Effector memory CD8-positive, alpha-beta T cell (primary cell): ENCODE data around the gene SPAAR.
"Not testable (repeated sequence)": the region's sequence is repeated elsewhere in the genome, so short reads cannot be mapped to it uniquely, and the experiment has no call there.

Experiments
- ATAC-seq: fragments of 150-1000 bp; cut with Tn5 transposase; replicated peaks from 2 replicates; pipeline ENCODE4 v1.10.0; 2021; ENCODE audit warnings: mild to moderate bottlenecking, moderate library complexity
- DNase-seq, 3 experiments: peaks; one replicate each; pipeline ENCODE4 v3.0.0; 2021
- H3K27ac Mint-ChIP-seq, 2 donors: one replicate each; pipeline ENCODE4 v1.8.0; 2022; ENCODE audit warnings: mild to moderate bottlenecking in 2 of 2, mixed read lengths in 2 of 2, moderate library complexity in 2 of 2
- H3K27me3 Mint-ChIP-seq, 2 donors: one replicate each; pipeline ENCODE4 v1.8.0; 2022; ENCODE audit warnings: mixed read lengths in 2 of 2
- H3K36me3 Mint-ChIP-seq: one replicate; pipeline ENCODE4 v1.8.0; 2022; ENCODE audit warnings: mild to moderate bottlenecking, moderate library complexity, mixed read lengths; ENCODE audit not compliant: insufficient read depth
- H3K4me1 Mint-ChIP-seq, 2 donors: one replicate each; pipeline ENCODE4 v1.8.0; 2022; ENCODE audit warnings: low read depth in 2 of 2, mixed read lengths in 2 of 2
- H3K4me3 Mint-ChIP-seq, 2 donors: one replicate each; pipeline ENCODE4 v1.8.0; 2022; ENCODE audit warnings: mild to moderate bottlenecking in 2 of 2, mixed read lengths in 2 of 2, moderate library complexity in 2 of 2
- H3K9me3 Mint-ChIP-seq, 2 donors: one replicate each; pipeline ENCODE4 v1.8.0; 2022; ENCODE audit warnings: mixed read lengths in 2 of 2

SPAAR gene

GRCh38 chr9:35907711-35908503 is 1.4 kb upstream of the SPAAR start:
- Mint-ChIP-seq H3K27ac (no peak overlapping the region), H3K27me3 (peaks cover 0 to 8% of the 10 kb centered on the region in 2 donors), H3K4me1 (peaks cover 12 to 17% of the 10 kb centered on the region in 2 donors), H3K36me3 (no peaks in the 10 kb centered on the region), H3K4me3 (no peak overlapping the region), H3K9me3 (no peaks in the 10 kb centered on the region)
- DNase-seq (no peak), ATAC-seq (no peak)

- H3K4me1 Mint-ChIP-seq, result peaks cover 12 to 14% of the 10 kb centered on the region in 2 donors
- peak overlapping the region in 1 of 2 donors; percentile 45 for H3K4me3 Mint-ChIP-seq
- H3K27ac Mint-ChIP-seq, result peak overlapping the region; percentile 25 to 67
- no peak for ATAC-seq
- no peak for DNase-seq
- no peaks in the 10 kb centered on the region for H3K9me3 Mint-ChIP-seq
- H3K36me3 Mint-ChIP-seq, result no peaks in the 10 kb centered on the region
- peaks cover 0 to 8% of the 10 kb centered on the region in 2 donors for H3K27me3 Mint-ChIP-seq
These were observed 675 bp upstream of the SPAAR start for GRCh38 chr9:35908504-35909125.

- no peaks in the 10 kb centered on the region for H3K36me3 Mint-ChIP-seq
- no peaks in the 10 kb centered on the region for H3K9me3 Mint-ChIP-seq
- ATAC-seq (no peak), DNase-seq (no peak)
- H3K27ac Mint-ChIP-seq, result no peak overlapping the region
- H3K4me3 Mint-ChIP-seq, result no peak overlapping the region
- peaks cover 12 to 14% of the 10 kb centered on the region in 2 donors for H3K4me1 Mint-ChIP-seq
- H3K27me3 Mint-ChIP-seq, result peaks cover 0 to 1% of the 10 kb centered on the region in 2 donors
These were observed 660 bp downstream of the SPAAR start for GRCh38 chr9:35909687-35910612.

- no peaks in the 10 kb centered on the region for H3K27me3 Mint-ChIP-seq
- no peaks in the 10 kb centered on the region for H3K36me3 Mint-ChIP-seq
- peak overlapping the region; percentile 48 to 49 for H3K4me3 Mint-ChIP-seq
- ATAC-seq (peak; percentile 54), DNase-seq (peak in 1 of 3 experiments; percentile 15)
- peak overlapping the region; percentile 82 to 91 for H3K27ac Mint-ChIP-seq
- peaks cover 12 to 14% of the 10 kb centered on the region in 2 donors for H3K4me1 Mint-ChIP-seq
- H3K9me3 Mint-ChIP-seq, result no peaks in the 10 kb centered on the region
These were observed 1.5 kb downstream of the SPAAR start for GRCh38 chr9:35910613-35911359.

- no peaks in the 10 kb centered on the region for H3K9me3 Mint-ChIP-seq
- ATAC-seq, result no peak
- H3K4me1 Mint-ChIP-seq, result peaks cover 11 to 14% of the 10 kb centered on the region in 2 donors
- no peaks in the 10 kb centered on the region for H3K27me3 Mint-ChIP-seq
- H3K36me3 Mint-ChIP-seq, result no peaks in the 10 kb centered on the region
- DNase-seq, result no peak
- H3K4me3 Mint-ChIP-seq, result no peak overlapping the region
- H3K27ac Mint-ChIP-seq, result peak overlapping the region in 1 of 2 donors; percentile 82
These were observed 2.4 kb downstream of the SPAAR start for GRCh38 chr9:35911690-35912089.

- H3K36me3 Mint-ChIP-seq, result peaks cover 3% of the 10 kb centered on the region
These were observed 3.6 kb downstream of the SPAAR start for GRCh38 chr9:35912791-35913400.

GRCh38 chr9:35913429-35913828 is 4.1 kb downstream of the SPAAR start:
- H3K4me3 Mint-ChIP-seq, ATAC-seq, H3K36me3 Mint-ChIP-seq, H3K9me3 Mint-ChIP-seq, H3K27ac Mint-ChIP-seq, H3K27me3 Mint-ChIP-seq, DNase-seq: not testable (repeated sequence)
- H3K4me1 Mint-ChIP-seq, result peaks cover 9 to 14% of the 10 kb centered on the region in 2 donors

More at GRCh38 chr9:35912791-35913400, 3.6 kb downstream of the SPAAR start:
- DNase-seq (no peak), ATAC-seq (no peak)
- no peak overlapping the region for H3K27ac Mint-ChIP-seq
- no peaks in the 10 kb centered on the region for H3K9me3 Mint-ChIP-seq
- no peak overlapping the region for H3K4me3 Mint-ChIP-seq
- no peaks in the 10 kb centered on the region for H3K27me3 Mint-ChIP-seq
- H3K4me1 Mint-ChIP-seq, result peaks cover 9 to 14% of the 10 kb centered on the region in 2 donors

- ATAC-seq, result peak; percentile 31
- H3K4me3 Mint-ChIP-seq, result no peak overlapping the region
- no peaks in the 10 kb centered on the region for H3K9me3 Mint-ChIP-seq
- H3K36me3 Mint-ChIP-seq, result peaks cover 6% of the 10 kb centered on the region
- peaks cover 5 to 14% of the 10 kb centered on the region in 2 donors for H3K4me1 Mint-ChIP-seq
- no peaks in the 10 kb centered on the region for H3K27me3 Mint-ChIP-seq
- no peak overlapping the region for H3K27ac Mint-ChIP-seq
- no peak for DNase-seq
These were observed 5.1 kb downstream of the SPAAR start for GRCh38 chr9:35914301-35914807.

- H3K27ac Mint-ChIP-seq, result no peak overlapping the region
These were observed 6.5 kb downstream of the SPAAR start for GRCh38 chr9:35915681-35916294.

GRCh38 chr9:35917261-35917660 is 8.0 kb downstream of the SPAAR start:
- no peaks in the 10 kb centered on the region for H3K9me3 Mint-ChIP-seq
- ATAC-seq (no peak), DNase-seq (no peak)
- no peaks in the 10 kb centered on the region for H3K27me3 Mint-ChIP-seq
- peaks cover 6% of the 10 kb centered on the region for H3K36me3 Mint-ChIP-seq
- no peak overlapping the region for H3K4me3 Mint-ChIP-seq
- H3K4me1 Mint-ChIP-seq, result peaks cover 0 to 3% of the 10 kb centered on the region in 2 donors
- H3K27ac Mint-ChIP-seq, result no peak overlapping the region

More at GRCh38 chr9:35915681-35916294, 6.5 kb downstream of the SPAAR start:
- no peak for DNase-seq
- Mint-ChIP-seq H3K4me1 (peaks cover 3 to 11% of the 10 kb centered on the region in 2 donors), H3K9me3 (no peaks in the 10 kb centered on the region), H3K4me3 (no peak overlapping the region), H3K36me3 (peaks cover 6% of the 10 kb centered on the region), H3K27me3 (no peaks in the 10 kb centered on the region)
- ATAC-seq, result no peak

GRCh38 chr9:35918780-35919179 is 9.5 kb downstream of the SPAAR start:
- Mint-ChIP-seq H3K4me1 (no peaks in the 10 kb centered on the region), H3K4me3 (no peak overlapping the region), H3K27me3 (peaks cover 12 to 15% of the 10 kb centered on the region in 2 donors), H3K27ac (peak overlapping the region in 1 of 2 donors; percentile 58), H3K9me3 (no peaks in the 10 kb centered on the region), H3K36me3 (peaks cover 6% of the 10 kb centered on the region)
- DNase-seq (no peak), ATAC-seq (no peak)
